Measurements from ENCODE around the gene GJD4. TPM values are rescaled to one million over a fixed set of nuclear protein-coding genes. Genes with fewer than 3 reads are reported as not detected.

Gene GJD4
- total RNA-seq, 1 experiment from 2014 or later: not detected

- peaks cover 4% of the 10 kb centered on the region for H3K36me3 ChIP-seq (ENCODE audit: insufficient read depth, low read length, poor library complexity, severe bottlenecking)
- peak within 1 kb of the TSS; percentile 88 for H3K4me3 ChIP-seq (ENCODE audit: low read depth, low read length, poor library complexity, severe bottlenecking)
- peaks cover 17% of the 10 kb centered on the region for H3K4me1 ChIP-seq (ENCODE audit: insufficient read depth, low read length, poor library complexity, severe bottlenecking)
- peak; percentile 95 for DNase-seq (ENCODE audit: low spot score)
- H3K27ac ChIP-seq (ENCODE audit: low read depth, low read length, poor library complexity, severe bottlenecking): peak within 1 kb of the TSS; percentile 84
- BruUV-seq (replicated peaks): no TSS peak
- intact Hi-C loops (cut with micrococcal nuclease; ENCODE audit: unreplicated experiment): no loop called here
- ChIA-PET POLR2A (ENCODE audit: low non-redundant PET) (no interaction called here), CTCF (no interaction called here)
- TF ChIP-seq CTCF (conservative IDR thresholded peaks at IDR 0.05; ENCODE audit: low read depth, low read length) (peak; percentile 54), EZH2 (IDR thresholded peaks at IDR 0.05; ENCODE audit: borderline replicate concordance, low read depth, low read length, poor library complexity, severe bottlenecking) (no peak)
- H3K9me3 ChIP-seq (ENCODE audit: low read depth, low read length, poor library complexity, severe bottlenecking): no peaks in the 10 kb centered on the region
- no peaks in the 10 kb centered on the region for H3K27me3 ChIP-seq (replicated peaks; ENCODE audit: insufficient read depth, low read depth, low read length, poor library complexity)
Observed at GRCh38 chr10:35642035-35642792, 37.1 kb downstream of the GJD4 start, which contains the start of gene FZD8. Gene FZD8, minus strand, starts transcription at chr10:35642296. Its CDS starts 867 bp downstream, at chr10:35641429.

GRCh38 chr10:35642793-35643114, 37.6 kb downstream of the GJD4 start:
- peak overlapping the region; percentile 88 for H3K4me3 ChIP-seq (ENCODE audit: low read depth, low read length, poor library complexity, severe bottlenecking)
- POLR2A ChIA-PET (ENCODE audit: low non-redundant PET): no interaction called here

More at GRCh38 chr10:35642793-35643114, 37.6 kb downstream of the GJD4 start:
- no peaks in the 10 kb centered on the region for H3K27me3 ChIP-seq (replicated peaks; ENCODE audit: insufficient read depth, low read depth, low read length, poor library complexity)
- H3K36me3 ChIP-seq (ENCODE audit: insufficient read depth, low read length, poor library complexity, severe bottlenecking): peaks cover 4% of the 10 kb centered on the region
- BruUV-seq (replicated peaks): no TSS peak
- no peaks in the 10 kb centered on the region for H3K9me3 ChIP-seq (ENCODE audit: low read depth, low read length, poor library complexity, severe bottlenecking)
- intact Hi-C loops (cut with micrococcal nuclease; ENCODE audit: unreplicated experiment): no loop called here
- peaks cover 15% of the 10 kb centered on the region for H3K4me1 ChIP-seq (ENCODE audit: insufficient read depth, low read length, poor library complexity, severe bottlenecking)
- CTCF ChIA-PET: no interaction called here
- TF ChIP-seq EZH2 (IDR thresholded peaks at IDR 0.05; ENCODE audit: borderline replicate concordance, low read depth, low read length, poor library complexity, severe bottlenecking): no peak
- 0 out of 2 replicates have a peak, but pooled peaks have one; percentile 12 for TF ChIP-seq CTCF (conservative IDR thresholded peaks at IDR 0.05; ENCODE audit: low read depth, low read length)
- no peak for DNase-seq (ENCODE audit: low spot score)
- peak overlapping the region; percentile 33 for H3K27ac ChIP-seq (ENCODE audit: low read depth, low read length, poor library complexity, severe bottlenecking)
